NCI-H187 (cell line): Measurements from ENCODE around the gene EFL1.
"Not testable (repeated sequence)": the region's sequence is repeated elsewhere in the genome, so short reads cannot be mapped to it uniquely, and the experiment has no call there.

Source experiments
- DNase-seq, 2 experiments: peaks; one replicate each; lab custom pipeline; 2025; lab: John Stamatoyannopoulos, UW

Gene EFL1

DNA sequence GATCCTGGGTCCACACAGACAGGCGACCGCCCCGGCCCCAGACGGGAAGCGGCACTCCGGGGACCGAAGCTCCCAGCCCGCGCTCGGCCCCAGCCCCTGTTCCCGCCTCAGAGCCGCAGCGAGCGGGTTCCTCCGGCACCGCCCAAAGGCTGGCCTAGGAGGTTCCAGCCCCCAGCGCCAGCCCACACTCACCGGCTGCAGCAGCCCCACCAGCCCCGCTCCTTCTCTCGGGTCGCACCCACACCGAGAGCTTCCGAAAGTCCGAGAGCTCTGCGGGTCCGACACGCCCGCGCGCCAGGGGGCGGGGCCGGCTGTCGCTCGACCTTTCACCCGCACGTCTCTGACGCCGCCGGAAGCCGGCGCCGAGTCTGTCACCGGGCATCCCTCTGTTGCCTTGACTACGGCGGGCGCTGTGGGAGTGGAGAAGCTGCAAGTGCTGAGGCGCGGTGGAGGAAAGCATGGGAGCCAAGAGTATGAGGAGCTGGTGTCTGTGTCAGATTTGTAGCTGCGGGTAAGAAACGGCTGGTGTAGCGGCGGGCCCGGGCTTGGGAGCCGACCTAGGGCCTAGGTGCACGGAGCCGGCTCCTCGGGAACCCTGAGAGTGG, at the start of gene EFL1, which contains the start of gene SAXO2:
Gene EFL1 (minus strand): TSS at position 313 of the 605 bp plus-strand sequence. CDS start 956 bp downstream, outside the sequence.
Gene SAXO2 (plus strand): TSS at position 397 of the 605 bp plus-strand sequence. CDS start 62 bp downstream, at position 459.
- peak; percentile 36 to 55 for DNase-seq

GRCh38 chr15:82311321-82311720, 48.8 kb upstream of the EFL1 start:
- DNase-seq: not testable (repeated sequence)

DNA sequence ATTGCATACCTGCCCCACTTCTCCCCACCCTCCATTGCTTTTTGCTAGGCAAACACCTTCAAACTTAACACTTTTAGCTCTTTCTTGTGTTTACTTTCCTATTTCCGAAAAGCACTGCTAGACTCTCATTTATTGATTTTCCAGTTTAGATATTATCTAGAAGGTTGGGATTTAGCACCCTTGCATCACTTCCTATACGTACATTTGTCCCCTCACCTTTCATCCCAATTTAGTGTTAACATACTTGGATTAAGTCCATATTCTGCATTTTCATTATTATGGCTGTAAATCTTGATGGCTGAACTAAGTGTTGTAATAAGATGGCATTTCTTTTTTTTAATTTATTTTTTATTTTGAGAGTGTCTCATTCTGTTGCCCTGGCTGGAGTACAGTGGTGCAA, 47.3 kb upstream of the EFL1 start:
- DNase-seq: no peak

DNA sequence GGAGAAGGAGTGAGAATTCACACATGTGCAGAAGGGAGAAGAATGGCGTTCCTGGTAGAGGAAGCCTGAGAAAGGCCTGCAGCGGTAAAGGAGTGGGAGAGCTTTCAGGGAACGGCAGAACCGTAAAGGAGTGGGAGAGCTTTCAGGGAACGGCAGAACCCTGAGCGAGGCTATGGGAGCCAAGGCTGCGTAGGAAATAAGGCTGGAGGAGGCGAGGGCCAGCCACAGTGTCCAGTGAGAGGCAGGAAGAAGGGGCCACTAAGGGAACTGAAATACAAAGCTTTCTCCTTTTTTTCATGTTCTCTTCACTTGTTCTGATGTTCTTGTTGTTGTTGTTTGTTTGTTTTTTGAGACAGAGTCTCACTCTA, 45.2 kb upstream of the EFL1 start:
- DNase-seq: no peak

DNA sequence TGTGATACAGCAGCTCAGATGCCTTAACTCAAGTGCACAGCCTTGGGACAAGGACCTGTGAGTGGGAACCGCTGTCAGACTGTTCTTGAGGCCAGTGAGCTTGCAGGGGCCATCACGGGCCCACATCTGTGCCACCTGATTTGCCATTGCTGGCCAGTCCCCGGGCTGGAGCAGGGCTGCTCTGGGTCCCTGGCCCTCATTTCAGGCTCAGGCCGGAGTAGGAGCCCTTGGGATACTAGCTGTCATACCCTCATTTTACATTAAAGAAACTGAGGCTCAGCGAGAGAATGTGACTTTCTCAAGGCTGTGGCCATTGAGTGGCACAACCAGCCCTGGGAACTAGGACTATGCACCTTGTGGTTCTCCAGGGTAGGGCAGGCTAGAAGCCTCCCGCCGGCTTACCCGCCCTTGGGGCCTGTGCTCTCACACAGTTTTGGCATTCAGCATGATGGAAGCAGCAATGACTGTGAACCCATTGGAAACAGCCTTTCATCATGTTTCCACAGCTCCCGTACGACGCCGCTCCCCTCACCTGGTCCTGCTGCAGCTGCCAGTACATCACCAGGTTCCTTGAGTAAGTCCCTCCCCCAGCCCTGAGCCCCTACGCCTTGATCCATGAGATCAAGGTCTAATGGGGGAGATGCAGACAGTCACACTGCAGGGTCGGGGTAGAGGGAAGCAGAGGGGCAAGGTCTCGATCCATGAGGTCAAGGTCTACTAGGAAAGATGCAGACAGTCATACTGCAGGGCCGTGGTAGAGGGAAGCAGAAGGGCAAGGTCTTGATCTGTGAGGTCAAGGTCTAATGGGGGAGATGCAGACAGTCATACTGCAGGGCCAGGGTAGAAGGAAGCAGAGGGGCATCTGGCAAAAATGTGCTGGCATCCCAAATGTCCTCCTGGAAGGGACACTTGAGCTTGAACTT, 44.5 kb upstream of the EFL1 start:
- DNase-seq: no peak

- DNase-seq: no peak
Measured at GRCh38 chr15:82305621-82306048, 43.1 kb upstream of the EFL1 start.

GRCh38 chr15:82304778-82305090, 42.2 kb upstream of the EFL1 start:
- DNase-seq: no peak

- no peak for DNase-seq
Measured at GRCh38 chr15:82303956-82304777, 41.6 kb upstream of the EFL1 start.

- DNase-seq: no peak
Measured at GRCh38 chr15:82301296-82302016, 38.9 kb upstream of the EFL1 start.

GRCh38 chr15:82300883-82301282, 38.3 kb upstream of the EFL1 start:
- DNase-seq: no peak

DNA sequence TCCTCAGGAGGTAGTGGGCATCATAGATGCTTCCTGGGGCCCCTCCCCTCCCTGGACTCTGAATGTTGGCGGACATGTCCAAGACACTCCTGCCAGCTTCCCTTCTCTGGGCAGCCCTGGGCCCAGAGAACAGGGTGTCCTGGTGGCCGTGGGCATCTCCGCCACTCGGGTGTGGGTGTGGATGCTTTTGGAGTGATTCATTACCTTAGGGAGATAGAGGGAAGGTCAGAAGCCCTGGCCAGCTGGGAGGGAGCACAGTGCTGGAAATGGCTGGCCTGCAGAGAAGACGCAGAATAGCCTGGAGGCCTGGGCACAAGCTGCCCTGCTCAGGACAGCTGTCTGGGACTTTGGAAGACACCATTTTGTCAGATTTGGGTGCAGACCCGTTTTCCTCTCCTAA, 37.8 kb upstream of the EFL1 start:
- not testable (repeated sequence) for DNase-seq

DNA sequence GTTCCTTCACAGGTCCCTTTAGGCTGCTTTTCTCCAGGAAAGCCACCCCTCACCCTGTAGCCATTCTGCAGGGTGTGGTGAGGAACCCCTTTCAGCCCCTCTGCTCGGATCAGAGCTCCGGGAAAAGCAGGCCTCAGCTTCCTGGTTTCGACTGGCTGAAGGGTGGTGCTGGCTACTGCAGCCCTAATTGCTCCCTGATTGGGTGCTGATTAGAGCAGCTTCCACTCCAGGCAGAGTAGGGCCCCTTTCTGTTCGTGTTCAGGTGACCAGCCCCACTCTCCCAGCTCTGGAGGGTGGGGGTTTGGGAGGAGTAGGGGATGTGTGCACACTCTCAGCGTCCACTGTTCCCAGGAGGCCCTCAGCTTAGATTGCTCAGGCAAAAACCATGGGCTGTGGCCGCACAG, 37.0 kb upstream of the EFL1 start:
- DNase-seq: not testable (repeated sequence)

GRCh38 chr15:82298520-82298919, 36.0 kb upstream of the EFL1 start:
- DNase-seq: no peak

- DNase-seq: no peak
Measured at GRCh38 chr15:82298032-82298431, 35.5 kb upstream of the EFL1 start.

GRCh38 chr15:82297546-82297945, 35.0 kb upstream of the EFL1 start:
- DNase-seq: no peak

GRCh38 chr15:82294061-82294690, 31.6 kb upstream of the EFL1 start:
- no peak for DNase-seq

DNA sequence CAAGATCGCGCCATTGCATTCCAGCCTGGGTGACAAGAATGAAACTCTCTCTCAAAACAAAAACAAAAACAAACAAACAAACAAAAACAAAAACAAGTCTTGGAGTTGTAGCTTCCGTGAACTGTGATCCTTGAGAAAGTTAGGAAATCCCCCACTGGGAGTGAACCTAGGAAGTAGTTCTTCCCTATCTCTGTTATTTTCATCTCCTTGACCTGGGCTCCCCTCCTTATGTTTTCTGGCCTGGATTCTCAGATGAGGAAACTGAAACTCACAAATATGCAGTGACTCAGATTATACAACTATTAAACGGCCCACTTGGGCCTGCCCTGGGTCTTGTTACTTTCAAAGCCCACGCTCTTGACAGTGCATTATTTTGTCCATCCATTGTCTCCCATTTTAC, 29.7 kb upstream of the EFL1 start:
- DNase-seq: no peak

DNA sequence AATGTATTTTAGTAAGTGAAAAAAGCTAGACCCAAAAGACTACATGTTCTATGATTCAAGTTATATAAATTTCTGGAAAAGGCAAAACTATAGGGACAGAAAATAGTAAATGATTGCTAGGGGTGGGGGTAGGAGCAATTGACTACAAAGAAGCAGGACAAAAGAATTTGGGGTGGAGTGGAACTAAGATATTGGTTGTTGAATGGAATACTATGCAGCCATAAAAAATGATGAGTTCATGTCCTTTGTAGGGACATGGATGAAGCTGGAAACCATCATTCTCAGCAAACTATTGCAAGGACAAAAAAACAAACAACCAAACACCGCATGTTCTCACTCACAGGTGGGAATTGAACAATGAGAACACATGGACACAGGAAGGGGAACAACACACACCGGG, 25.7 kb upstream of the EFL1 start:
- DNase-seq: not testable (repeated sequence)

DNA sequence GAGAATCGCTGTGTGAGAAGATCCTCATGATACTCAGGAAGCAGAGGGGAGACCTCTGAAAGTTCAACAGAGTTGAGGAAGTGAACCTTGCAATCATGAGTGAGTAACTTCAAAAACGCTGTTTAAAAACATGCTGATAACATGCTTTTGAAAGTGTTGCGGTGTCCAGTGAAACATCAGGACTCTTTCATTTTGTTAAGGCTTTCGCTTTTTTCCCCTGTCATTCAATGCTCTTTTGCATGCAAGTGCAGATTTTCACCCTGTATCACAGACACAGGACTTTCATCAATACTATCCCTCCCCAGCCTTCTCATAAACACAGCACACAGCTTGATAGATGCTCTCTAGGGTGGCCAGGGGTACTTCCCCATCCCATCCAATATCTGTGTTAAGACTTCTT, 23.9 kb upstream of the EFL1 start:
- DNase-seq: not testable (repeated sequence)

DNA sequence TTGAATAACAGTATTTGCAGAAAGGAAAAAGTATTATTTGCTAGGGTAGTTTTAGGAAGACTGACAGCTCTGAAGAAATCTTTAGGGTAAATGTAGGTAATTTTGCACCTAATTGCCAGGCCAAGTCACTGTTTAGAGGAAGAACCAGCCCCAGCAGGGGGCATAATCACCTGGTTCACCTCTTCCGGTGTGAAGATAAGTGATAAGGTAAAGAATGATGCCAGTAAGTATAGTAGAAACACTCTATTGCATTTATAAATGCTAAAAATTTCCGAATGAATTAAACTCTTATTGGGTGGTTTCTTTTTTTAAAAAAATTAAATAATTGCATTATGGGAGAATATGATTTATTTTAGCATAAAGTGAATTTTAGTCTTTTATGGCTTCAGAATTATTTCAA, 21.8 kb upstream of the EFL1 start:
- DNase-seq: not testable (repeated sequence)

DNA sequence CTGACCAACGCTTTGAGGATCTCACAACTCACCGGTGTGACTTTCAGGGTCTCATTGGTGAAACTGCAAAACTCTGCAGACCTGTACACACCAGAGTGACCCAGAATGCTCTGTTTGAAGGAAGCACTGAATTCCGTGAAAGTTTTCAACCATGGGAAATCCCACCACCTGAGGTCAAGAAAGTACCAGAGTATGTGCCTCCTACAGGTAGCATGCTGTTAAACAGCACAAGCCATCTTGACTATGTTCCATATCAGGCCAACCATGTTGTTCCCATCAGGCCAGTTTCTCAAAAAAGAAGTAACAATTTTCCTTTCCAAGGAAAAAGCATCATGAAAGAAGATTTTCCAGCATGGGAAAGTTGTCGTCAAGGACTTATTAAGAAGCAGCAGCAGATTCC, 19.9 kb upstream of the EFL1 start:
- DNase-seq: not testable (repeated sequence)
